ENCODE results near the gene CAMK1D.

The CAMK1D gene

DNA sequence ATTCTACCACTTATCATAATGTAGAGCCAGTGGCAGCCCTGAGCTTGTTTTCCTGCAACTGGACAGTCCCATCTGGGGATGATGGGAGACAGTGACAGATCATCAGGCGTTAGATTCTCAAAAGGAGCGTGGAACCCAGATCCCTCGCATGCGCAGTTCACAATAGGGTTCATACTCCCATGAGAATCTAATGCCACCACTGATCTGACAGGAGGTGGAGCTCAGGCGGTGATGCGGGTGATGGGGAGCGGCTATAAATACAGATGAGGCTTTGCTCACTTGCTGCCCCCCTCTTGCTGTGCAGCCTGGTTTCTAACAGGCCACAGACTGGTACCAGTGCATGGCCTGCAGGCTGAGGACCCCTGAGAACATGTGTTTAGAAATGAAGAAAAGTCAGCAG lies 260.1 kb downstream of the CAMK1D start:
- TF ChIP-seq ZNF274 (IDR thresholded peaks at IDR 0.05; ENCODE audit: low read depth, low read length): no peak
- no peak overlapping the region for H3K4me3 ChIP-seq (ENCODE audit: low read length)

GRCh38 chr10:12613136-12613535 lies 263.8 kb downstream of the CAMK1D start:
- H3K4me3 ChIP-seq (ENCODE audit: low read length): no peak overlapping the region

GRCh38 chr10:12614177-12614995 lies 265.0 kb downstream of the CAMK1D start:
- TF ChIP-seq ZNF274 (IDR thresholded peaks at IDR 0.05; ENCODE audit: low read depth, low read length): no peak
- H3K4me3 ChIP-seq (ENCODE audit: low read length): no peak overlapping the region

More at GRCh38 chr10:12613136-12613535, 263.8 kb downstream of the CAMK1D start:
- no peak for TF ChIP-seq ZNF274 (IDR thresholded peaks at IDR 0.05; ENCODE audit: low read depth, low read length)

DNA sequence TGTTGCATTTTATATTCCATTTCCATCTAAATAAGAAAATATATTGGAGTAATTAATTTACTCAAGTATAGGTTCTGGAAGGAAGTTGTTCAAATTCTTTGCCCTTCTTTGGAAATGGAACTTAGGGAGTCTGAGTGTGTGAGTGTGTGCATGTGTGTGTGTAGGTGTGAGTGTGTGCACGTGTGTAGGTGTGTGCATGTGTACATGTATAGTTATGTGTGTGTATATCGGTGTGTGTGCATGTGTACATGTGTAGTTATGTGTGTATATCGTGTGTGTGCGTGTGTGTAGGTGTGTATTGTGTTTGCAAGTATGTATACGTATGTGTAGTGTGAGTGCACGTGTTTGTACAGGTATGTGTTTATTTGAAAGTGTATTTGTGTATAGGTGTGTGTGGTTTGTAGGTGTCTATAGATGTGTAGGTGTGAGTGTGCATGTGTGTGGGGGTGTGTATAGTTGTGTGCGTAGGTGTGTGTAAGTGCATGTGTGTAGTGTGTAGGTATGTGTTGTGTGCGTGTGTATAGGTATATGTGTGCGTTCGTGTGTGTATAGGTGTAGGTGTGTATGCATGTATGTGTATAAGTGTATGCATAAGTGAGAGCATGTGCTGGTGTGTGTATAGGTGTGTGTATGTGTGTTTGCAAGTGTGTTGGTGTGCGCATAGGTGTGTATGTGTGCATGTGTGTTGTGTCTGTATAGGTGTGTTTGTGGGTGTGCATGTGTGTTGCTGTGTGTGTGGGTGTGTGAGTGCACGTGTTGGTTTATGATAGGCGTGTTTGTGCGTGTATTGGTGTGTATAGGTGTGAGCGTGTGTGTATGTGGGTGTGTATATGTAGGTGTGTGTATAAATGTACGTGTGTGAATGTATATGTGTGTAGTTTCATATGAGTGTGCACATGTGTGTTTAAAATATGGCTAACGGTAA lies 266.2 kb downstream of the CAMK1D start:
- H3K4me3 ChIP-seq (ENCODE audit: low read length): no peak overlapping the region
- no peak for TF ChIP-seq ZNF274 (IDR thresholded peaks at IDR 0.05; ENCODE audit: low read depth, low read length)

- TF ChIP-seq ZNF274 (IDR thresholded peaks at IDR 0.05; ENCODE audit: low read depth, low read length): no peak
- H3K4me3 ChIP-seq (ENCODE audit: low read length): peak overlapping the region; percentile 34; the same call in 1 of the 2 replicates
Measured at GRCh38 chr10:12617191-12618175, 268.1 kb downstream of the CAMK1D start.

GRCh38 chr10:12622016-12622415 lies 272.7 kb downstream of the CAMK1D start:
- H3K4me3 ChIP-seq (ENCODE audit: low read length): no peak overlapping the region
- no peak for TF ChIP-seq ZNF274 (IDR thresholded peaks at IDR 0.05; ENCODE audit: low read depth, low read length)

DNA sequence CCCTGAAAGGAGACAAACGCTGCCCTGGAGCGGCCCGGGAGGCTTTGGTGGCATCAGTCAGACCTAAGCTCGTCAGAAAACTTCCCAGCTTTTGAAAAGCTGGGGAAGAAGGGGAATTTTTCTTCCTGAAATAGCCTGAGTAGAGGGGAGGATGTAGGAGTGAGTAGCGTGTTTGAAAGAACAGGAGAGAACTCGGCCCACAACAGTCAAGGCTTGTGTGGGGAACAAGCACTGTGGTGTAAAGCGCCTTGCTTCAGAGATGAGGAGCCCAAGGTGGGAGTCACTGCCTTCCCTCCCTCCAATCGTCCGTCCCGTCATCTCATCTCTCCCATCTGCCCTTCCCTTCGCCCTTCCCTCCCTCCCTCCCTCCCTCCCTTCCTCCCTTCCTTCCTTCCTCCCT lies 273.3 kb downstream of the CAMK1D start:
- no peak overlapping the region for H3K4me3 ChIP-seq (ENCODE audit: low read length)
- no peak for TF ChIP-seq ZNF274 (IDR thresholded peaks at IDR 0.05; ENCODE audit: low read depth, low read length)

- no peak overlapping the region for H3K4me3 ChIP-seq (ENCODE audit: low read length)
- TF ChIP-seq ZNF274 (IDR thresholded peaks at IDR 0.05; ENCODE audit: low read depth, low read length): no peak
Measured at GRCh38 chr10:12625393-12626023, 276.2 kb downstream of the CAMK1D start.

DNA sequence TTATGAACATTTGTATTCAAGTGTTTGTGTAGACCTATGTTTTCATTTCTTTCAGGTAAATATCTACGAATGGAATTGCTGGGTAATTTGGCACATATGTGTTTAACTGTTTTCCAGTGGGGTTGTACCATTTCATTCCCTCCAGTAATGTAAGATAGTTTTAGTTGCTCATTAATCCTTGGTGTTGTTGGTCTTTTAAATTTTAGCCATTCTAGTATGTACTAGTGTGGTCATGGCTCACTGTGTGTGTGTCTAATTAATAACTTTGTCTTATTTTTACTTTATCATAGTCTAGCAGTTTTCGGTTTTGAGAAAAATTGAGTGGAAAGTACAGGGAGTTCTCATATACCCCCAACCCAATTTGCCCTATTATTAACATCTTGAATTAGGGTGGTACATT lies 278.8 kb downstream of the CAMK1D start:
- no peak for TF ChIP-seq ZNF274 (IDR thresholded peaks at IDR 0.05; ENCODE audit: low read depth, low read length)
- H3K4me3 ChIP-seq (ENCODE audit: low read length): no peak overlapping the region

DNA sequence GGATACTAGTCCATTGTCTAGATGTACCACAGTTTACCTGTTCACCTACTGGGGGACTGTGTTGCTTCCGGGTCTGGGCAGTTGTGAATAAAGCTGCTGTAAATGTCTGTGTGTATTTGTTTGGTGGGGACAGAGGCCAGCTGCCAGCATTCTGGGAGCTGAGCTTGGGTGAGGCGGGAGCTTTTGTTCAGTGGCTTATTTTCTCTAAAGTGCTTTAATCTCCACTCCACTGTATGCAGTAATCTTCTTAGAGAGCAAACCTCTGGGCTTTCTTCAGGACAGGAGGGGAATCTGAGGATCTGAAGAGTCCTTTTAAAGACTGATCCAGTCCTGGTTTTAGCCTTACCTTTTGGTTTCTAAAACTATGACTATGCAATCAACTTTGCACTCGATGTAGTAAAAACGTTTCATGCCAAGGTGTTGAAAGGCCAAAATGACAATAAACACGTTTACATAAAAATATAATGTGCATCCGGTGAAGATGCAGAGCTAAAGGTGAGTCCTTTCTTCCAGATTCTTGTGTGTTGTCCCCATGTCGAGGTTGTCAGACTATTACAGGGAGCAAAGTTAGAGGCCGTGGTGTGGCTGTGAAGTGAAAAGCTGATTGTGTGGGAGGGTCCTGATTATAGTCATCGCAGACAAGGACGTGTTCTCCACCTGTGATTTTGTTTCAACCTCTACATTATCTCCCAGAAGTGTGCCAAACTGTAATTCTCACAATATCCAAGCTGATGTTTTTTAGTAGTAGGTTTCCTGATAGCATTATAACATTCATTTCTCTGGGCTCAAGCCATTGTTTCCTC lies 279.8 kb downstream of the CAMK1D start:
- TF ChIP-seq ZNF274 (IDR thresholded peaks at IDR 0.05; ENCODE audit: low read depth, low read length): no peak
- no peak overlapping the region for H3K4me3 ChIP-seq (ENCODE audit: low read length)

GRCh38 chr10:12629767-12630165 lies 280.4 kb downstream of the CAMK1D start:
- no peak for TF ChIP-seq ZNF274 (IDR thresholded peaks at IDR 0.05; ENCODE audit: low read depth, low read length)
- H3K4me3 ChIP-seq (ENCODE audit: low read length): no peak overlapping the region

GRCh38 chr10:12631216-12631615 lies 281.9 kb downstream of the CAMK1D start:
- no peak for TF ChIP-seq ZNF274 (IDR thresholded peaks at IDR 0.05; ENCODE audit: low read depth, low read length)
- H3K4me3 ChIP-seq (ENCODE audit: low read length): no peak overlapping the region

Measured in GM08714 (cell line).